ENCODE results near the gene H3-3A. TPM values are rescaled to one million over a fixed set of nuclear protein-coding genes. Genes with fewer than 3 reads are reported as not detected.

Gene H3-3A
- total and polyA plus RNA-seq, 10 of the 15 experiments (the other 5 are each of a cell fraction or from before 2014, with no cell fraction given) = 215 to 486 (median 393) TPM

DNA sequence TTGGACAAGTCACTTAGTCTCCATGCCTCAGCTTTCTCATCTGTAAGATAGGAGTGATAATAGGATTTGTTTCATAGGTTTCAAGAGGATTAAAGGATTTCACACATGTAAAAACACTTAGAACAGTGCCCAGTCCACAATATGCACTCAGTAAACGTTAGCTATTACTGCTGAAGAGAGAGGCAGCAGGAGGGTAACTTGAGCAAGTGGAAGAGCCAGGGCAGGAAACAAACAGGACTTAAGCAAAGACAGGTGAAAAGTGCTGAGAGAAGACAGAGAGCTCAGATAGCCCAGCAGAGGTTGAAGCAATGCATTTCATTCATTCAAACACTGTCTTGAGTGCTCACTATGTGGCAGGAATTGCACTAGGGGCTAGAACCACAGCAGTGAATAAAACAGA, 21.1 kb upstream of the H3-3A start:
- intact Hi-C loops (cut with micrococcal nuclease; ENCODE audit: unreplicated experiment) = no loop called here
- Histone ChIP-seq H3K9me3 (replicated peaks; ENCODE audit: control insufficient read depth, insufficient read depth, low read length) (no peaks in the 10 kb centered on the region), H3K36me3 (ENCODE audit: control insufficient read depth in 2 of 2, insufficient read depth in 2 of 2, low read length in 1 of 2) (no peaks in the 10 kb centered on the region), H3K4me2 (ENCODE audit: control insufficient read depth, insufficient read depth) (no peak overlapping the region), H3K27ac (ENCODE audit: control insufficient read depth, insufficient read depth) (no peak overlapping the region), H3K27me3 (replicated peaks in 1 of 2; ENCODE audit: control insufficient read depth in 2 of 2, insufficient read depth in 2 of 2, low read length in 1 of 2) (no peaks in the 10 kb centered on the region; a peak in 1 of 4 replicates), H3K9ac (ENCODE audit: control insufficient read depth, insufficient read depth, low read length) (no peak overlapping the region), H2AFZ (ENCODE audit: control insufficient read depth, low read depth, low read length) (no peak overlapping the region), H3K4me1 (ENCODE audit: control insufficient read depth, insufficient read depth, low read length) (no peaks in the 10 kb centered on the region), H4K20me1 (ENCODE audit: control insufficient read depth, insufficient read depth) (no peaks in the 10 kb centered on the region), H3K79me2 (ENCODE audit: control insufficient read depth, insufficient read depth, low read length) (no peaks in the 10 kb centered on the region), H3K4me3 (no peak overlapping the region)
- in situ Hi-C loops (cut with MboI) = no loop called here
- ChIA-PET CTCF (interaction anchor here (0.6 kb wide), 1 partner anchor 11 kb away, joined by 4 read pairs; no protein-coding TSS in a partner anchor), RAD21 (ENCODE audit: unreplicated experiment) (interaction anchor here (1.2 kb wide), 1 partner anchor 63 kb away, joined by 3 read pairs; no protein-coding TSS in a partner anchor), POLR2A (no interaction called here), SMC1A (ENCODE audit: uncharacterized antibody, unreplicated experiment) (no interaction called here)
- 47% methylated on average over 1 of the region's 1 CpG for WGBS (ENCODE audit: insufficient coverage, insufficient replicate concordance, low lambda C conversion rate, missing lambda C conversion rate)
- no peak for ATAC-seq
- FAIRE-seq = no peak
- no TSS peak for BruUV-seq (replicated peaks)
- no peak for TF ChIP-seq TCF12 (IDR thresholded peaks at IDR 0.05; ENCODE audit: low read depth, low read length)
- TF ChIP-seq SREBF1 (IDR thresholded peaks at IDR 0.05; ENCODE audit: low read length) = no peak
- no peak for TF ChIP-seq NR2C2 (IDR thresholded peaks at IDR 0.05; ENCODE audit: borderline replicate concordance, control insufficient read depth, insufficient read length, low read depth)
- no peak for TF ChIP-seq NBN (IDR thresholded peaks at IDR 0.05)
- TF ChIP-seq HDAC2 (IDR thresholded peaks at IDR 0.05) = no peak
- TF ChIP-seq, protein P1, sequence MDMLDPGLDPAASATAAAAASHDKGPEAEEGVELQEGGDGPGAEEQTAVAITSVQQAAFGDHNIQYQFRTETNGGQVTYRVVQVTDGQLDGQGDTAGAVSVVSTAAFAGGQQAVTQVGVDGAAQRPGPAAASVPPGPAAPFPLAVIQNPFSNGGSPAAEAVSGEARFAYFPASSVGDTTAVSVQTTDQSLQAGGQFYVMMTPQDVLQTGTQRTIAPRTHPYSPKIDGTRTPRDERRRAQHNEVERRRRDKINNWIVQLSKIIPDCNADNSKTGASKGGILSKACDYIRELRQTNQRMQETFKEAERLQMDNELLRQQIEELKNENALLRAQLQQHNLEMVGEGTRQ (IDR thresholded peaks at IDR 0.05; ENCODE audit: borderline replicate concordance, low read depth, low read length) = no peak
- TF ChIP-seq IKZF1 (conservative IDR thresholded peaks at IDR 0.05) = no peak
- TF ChIP-seq, protein P2, sequence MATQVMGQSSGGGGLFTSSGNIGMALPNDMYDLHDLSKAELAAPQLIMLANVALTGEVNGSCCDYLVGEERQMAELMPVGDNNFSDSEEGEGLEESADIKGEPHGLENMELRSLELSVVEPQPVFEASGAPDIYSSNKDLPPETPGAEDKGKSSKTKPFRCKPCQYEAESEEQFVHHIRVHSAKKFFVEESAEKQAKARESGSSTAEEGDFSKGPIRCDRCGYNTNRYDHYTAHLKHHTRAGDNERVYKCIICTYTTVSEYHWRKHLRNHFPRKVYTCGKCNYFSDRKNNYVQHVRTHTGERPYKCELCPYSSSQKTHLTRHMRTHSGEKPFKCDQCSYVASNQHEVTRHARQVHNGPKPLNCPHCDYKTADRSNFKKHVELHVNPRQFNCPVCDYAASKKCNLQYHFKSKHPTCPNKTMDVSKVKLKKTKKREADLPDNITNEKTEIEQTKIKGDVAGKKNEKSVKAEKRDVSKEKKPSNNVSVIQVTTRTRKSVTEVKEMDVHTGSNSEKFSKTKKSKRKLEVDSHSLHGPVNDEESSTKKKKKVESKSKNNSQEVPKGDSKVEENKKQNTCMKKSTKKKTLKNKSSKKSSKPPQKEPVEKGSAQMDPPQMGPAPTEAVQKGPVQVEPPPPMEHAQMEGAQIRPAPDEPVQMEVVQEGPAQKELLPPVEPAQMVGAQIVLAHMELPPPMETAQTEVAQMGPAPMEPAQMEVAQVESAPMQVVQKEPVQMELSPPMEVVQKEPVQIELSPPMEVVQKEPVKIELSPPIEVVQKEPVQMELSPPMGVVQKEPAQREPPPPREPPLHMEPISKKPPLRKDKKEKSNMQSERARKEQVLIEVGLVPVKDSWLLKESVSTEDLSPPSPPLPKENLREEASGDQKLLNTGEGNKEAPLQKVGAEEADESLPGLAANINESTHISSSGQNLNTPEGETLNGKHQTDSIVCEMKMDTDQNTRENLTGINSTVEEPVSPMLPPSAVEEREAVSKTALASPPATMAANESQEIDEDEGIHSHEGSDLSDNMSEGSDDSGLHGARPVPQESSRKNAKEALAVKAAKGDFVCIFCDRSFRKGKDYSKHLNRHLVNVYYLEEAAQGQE (IDR thresholded peaks at IDR 0.05; ENCODE audit: low read depth, low read length) = no peak
- TF ChIP-seq ZNF217 (IDR thresholded peaks at IDR 0.05) = no peak
- no peak for TF ChIP-seq ESRRA (IDR thresholded peaks at IDR 0.05; ENCODE audit: low read length)
- TF ChIP-seq CHD2 (IDR thresholded peaks at IDR 0.05; ENCODE audit: borderline replicate concordance, low read depth, low read length) = no peak
- TF ChIP-seq NFYB (IDR thresholded peaks at IDR 0.05; ENCODE audit: insufficient read depth, low read depth, low read length) = no peak
- no peak for TF ChIP-seq KAT2A (conservative IDR thresholded peaks at IDR 0.05; ENCODE audit: control insufficient read depth, low read depth, low read length)
- no peak for TF ChIP-seq MTA3 (IDR thresholded peaks at IDR 0.05; ENCODE audit: borderline replicate concordance, low read length)
- TF ChIP-seq, protein P3, sequence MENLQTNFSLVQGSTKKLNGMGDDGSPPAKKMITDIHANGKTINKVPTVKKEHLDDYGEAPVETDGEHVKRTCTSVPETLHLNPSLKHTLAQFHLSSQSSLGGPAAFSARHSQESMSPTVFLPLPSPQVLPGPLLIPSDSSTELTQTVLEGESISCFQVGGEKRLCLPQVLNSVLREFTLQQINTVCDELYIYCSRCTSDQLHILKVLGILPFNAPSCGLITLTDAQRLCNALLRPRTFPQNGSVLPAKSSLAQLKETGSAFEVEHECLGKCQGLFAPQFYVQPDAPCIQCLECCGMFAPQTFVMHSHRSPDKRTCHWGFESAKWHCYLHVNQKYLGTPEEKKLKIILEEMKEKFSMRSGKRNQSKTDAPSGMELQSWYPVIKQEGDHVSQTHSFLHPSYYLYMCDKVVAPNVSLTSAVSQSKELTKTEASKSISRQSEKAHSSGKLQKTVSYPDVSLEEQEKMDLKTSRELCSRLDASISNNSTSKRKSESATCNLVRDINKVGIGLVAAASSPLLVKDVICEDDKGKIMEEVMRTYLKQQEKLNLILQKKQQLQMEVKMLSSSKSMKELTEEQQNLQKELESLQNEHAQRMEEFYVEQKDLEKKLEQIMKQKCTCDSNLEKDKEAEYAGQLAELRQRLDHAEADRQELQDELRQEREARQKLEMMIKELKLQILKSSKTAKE (IDR thresholded peaks at IDR 0.05; ENCODE audit: low read depth, poor library complexity, severe bottlenecking) = no peak
- TF ChIP-seq, protein P4, sequence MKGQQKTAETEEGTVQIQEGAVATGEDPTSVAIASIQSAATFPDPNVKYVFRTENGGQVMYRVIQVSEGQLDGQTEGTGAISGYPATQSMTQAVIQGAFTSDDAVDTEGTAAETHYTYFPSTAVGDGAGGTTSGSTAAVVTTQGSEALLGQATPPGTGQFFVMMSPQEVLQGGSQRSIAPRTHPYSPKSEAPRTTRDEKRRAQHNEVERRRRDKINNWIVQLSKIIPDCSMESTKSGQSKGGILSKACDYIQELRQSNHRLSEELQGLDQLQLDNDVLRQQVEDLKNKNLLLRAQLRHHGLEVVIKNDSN (IDR thresholded peaks at IDR 0.05; ENCODE audit: borderline replicate concordance, extremely low read length, insufficient read depth, low read depth, low read length) = no peak
- no peak for TF ChIP-seq CBX5 (IDR thresholded peaks at IDR 0.05; ENCODE audit: low read depth)
- TF ChIP-seq, protein P5, sequence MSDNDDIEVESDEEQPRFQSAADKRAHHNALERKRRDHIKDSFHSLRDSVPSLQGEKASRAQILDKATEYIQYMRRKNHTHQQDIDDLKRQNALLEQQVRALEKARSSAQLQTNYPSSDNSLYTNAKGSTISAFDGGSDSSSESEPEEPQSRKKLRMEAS (IDR thresholded peaks at IDR 0.05; ENCODE audit: low read depth, low read length) = no peak
- no peak for TF ChIP-seq SRF (IDR thresholded peaks at IDR 0.05; ENCODE audit: low read depth in 2 of 2, low read length in 2 of 2)
- DNase-seq (ENCODE audit: low read depth, low spot score) = no peak

Measured in GM12878 (cell line).